Transverse colon (tissue), 3 donors: ENCODE measurements around the gene BOK.

ENCODE experiments used
- EP300 ChIP-seq: sonication (generic); formaldehyde crosslinking; IDR thresholded peaks from one replicate; pipeline ENCODE4 v1.6.1; 2017; ENCODE audit warnings: antibody characterized with exemption, low read depth
- POLR2A ChIP-seq: fragments of 450-650 bp; IDR thresholded peaks from one replicate; pipeline ENCODE4 v1.6.1; 2016; ENCODE audit warnings: antibody characterized with exemption, mild to moderate bottlenecking, moderate library complexity
- POLR2AphosphoS5 ChIP-seq, 3 donors: sonication (generic); formaldehyde crosslinking; IDR thresholded peaks; one replicate each; pipeline ENCODE4 v1.6.1; 2016; ENCODE audit warnings: antibody characterized with exemption in 3 of 3

GRCh38 chr2:241602720-241603119 is 44.2 kb downstream of the BOK start:
- TF ChIP-seq POLR2A (no peak), EP300 (no peak), POLR2AphosphoS5 (IDR thresholded peaks at IDR 0.05) (no peak)
